ENCODE measurements around the gene TLCD3A. TPM values are rescaled to one million over a fixed set of nuclear protein-coding genes. Genes with fewer than 3 reads are reported as not detected.
A peak's percentile ranks its signal among the peaks of the same experiment; 100 is the strongest.

The TLCD3A gene
- polyA plus RNA-seq, 1 of the 3 experiments (the other 2 are of a cell fraction): 31.7 TPM

GRCh38 chr17:704111-704864 lies 28.1 kb upstream of the TLCD3A start:
- Histone ChIP-seq H3K9me3 (no peaks in the 10 kb centered on the region), H3K9ac (no peak overlapping the region), H3K36me3 (replicated peaks in 1 of 2; ENCODE audit: control insufficient read depth in 1 of 2, insufficient read depth in 2 of 2, low read length in 1 of 2) (peaks cover 12 to 18% of the 10 kb centered on the region in 2 experiments), H2AFZ (ENCODE audit: low read depth) (no peak overlapping the region), H3K4me2 (no peak overlapping the region), H4K20me1 (ENCODE audit: insufficient read depth) (0 out of 2 replicates have a peak, but pooled peaks cover 9% of the 10 kb centered on the region), H3K27me3 (ENCODE audit: insufficient read depth) (no peaks in the 10 kb centered on the region), H3K4me1 (ENCODE audit: control insufficient read depth in 1 of 2, insufficient read depth in 2 of 2, low read depth in 1 of 2, low read length in 1 of 2) (peaks cover 4 to 16% of the 10 kb centered on the region in 2 experiments; a peak in 1 of 4 replicates), H3K4me3 (ENCODE audit: low read depth in 2 of 2, low read length in 1 of 2) (no peak overlapping the region), H3F3A (replicated peaks; ENCODE audit: insufficient read depth) (peaks cover 7% of the 10 kb centered on the region), H3K27ac (ENCODE audit: low read depth in 2 of 2, low read length in 1 of 2) (peak overlapping the region in 1 of 2 experiments; percentile 20; a peak in 2 of 4 replicates), H3K9me2 (no peaks in the 10 kb centered on the region), H3K79me2 (ENCODE audit: insufficient read depth) (peaks cover 82% of the 10 kb centered on the region)
- CTCF ChIA-PET: interaction anchor here (1.1 to 12.1 kb wide), 6 partner anchors 8 to 293 kb away, joined by 3 to 255 read pairs (median 5); partner anchors contain the start of gene TIMM22
- POLR2A ChIA-PET: interaction anchor here (0.6 to 1.4 kb wide), 2 partner anchors 11 to 292 kb away, joined by 5 to 8 read pairs; no protein-coding TSS in a partner anchor
- WGBS (ENCODE audit: low lambda C conversion rate): 67% methylated on average over 4 of the region's 4 CpGs
- TF ChIP-seq, protein P1, sequence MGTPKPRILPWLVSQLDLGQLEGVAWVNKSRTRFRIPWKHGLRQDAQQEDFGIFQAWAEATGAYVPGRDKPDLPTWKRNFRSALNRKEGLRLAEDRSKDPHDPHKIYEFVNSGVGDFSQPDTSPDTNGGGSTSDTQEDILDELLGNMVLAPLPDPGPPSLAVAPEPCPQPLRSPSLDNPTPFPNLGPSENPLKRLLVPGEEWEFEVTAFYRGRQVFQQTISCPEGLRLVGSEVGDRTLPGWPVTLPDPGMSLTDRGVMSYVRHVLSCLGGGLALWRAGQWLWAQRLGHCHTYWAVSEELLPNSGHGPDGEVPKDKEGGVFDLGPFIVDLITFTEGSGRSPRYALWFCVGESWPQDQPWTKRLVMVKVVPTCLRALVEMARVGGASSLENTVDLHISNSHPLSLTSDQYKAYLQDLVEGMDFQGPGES (IDR thresholded peaks at IDR 0.05; ENCODE audit: low read depth, low read length): no peak
- TF ChIP-seq, protein P2, sequence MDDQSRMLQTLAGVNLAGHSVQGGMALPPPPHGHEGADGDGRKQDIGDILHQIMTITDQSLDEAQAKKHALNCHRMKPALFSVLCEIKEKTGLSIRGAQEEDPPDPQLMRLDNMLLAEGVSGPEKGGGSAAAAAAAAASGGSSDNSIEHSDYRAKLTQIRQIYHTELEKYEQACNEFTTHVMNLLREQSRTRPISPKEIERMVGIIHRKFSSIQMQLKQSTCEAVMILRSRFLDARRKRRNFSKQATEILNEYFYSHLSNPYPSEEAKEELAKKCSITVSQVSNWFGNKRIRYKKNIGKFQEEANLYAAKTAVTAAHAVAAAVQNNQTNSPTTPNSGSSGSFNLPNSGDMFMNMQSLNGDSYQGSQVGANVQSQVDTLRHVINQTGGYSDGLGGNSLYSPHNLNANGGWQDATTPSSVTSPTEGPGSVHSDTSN (IDR thresholded peaks at IDR 0.05): peak; percentile 32; the same call in 1 of the 2 replicates
- TF ChIP-seq TCF12 (IDR thresholded peaks at IDR 0.05): peak; percentile 73
- DNase-seq: no peak

DNA sequence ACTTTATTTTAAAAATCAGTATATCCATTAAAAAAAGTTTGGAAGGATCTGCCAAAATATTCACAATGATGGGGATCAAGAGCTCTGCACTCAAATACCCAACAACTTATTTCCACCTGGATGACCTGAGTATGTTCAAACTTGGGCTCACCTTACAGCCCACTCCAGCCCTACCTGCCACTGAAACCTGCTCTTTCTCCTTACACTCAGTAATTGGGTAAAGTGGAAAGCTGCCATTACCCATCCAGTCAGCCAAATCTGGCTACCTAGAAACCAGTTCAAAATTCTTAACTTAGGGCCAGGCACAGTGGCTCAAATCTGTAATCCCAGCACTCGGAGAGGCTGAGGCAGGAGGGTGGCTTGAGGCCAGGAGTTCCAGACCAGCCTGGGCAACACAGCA lies 27.4 kb upstream of the TLCD3A start:
- no peaks in the 10 kb centered on the region for H3K9me2 ChIP-seq
- no peak overlapping the region; a peak in 1 of 4 replicates for H3K27ac ChIP-seq (ENCODE audit: low read depth in 2 of 2, low read length in 1 of 2)
- H3K9ac ChIP-seq: no peak overlapping the region
- H3K79me2 ChIP-seq (ENCODE audit: insufficient read depth): peaks cover 82% of the 10 kb centered on the region
- ChIA-PET POLR2A (interaction anchor here (0.6 kb wide), 1 partner anchor 10 kb away, joined by 5 read pairs; no protein-coding TSS in a partner anchor), CTCF (interaction anchor here (0.9 to 12.1 kb wide), 6 partner anchors 8 to 294 kb away, joined by 3 to 255 read pairs (median 4); partner anchors contain the start of genes TIMM22 and VPS53)
- no peak overlapping the region for H3K4me3 ChIP-seq (ENCODE audit: low read depth in 2 of 2, low read length in 1 of 2)
- no peak overlapping the region for H2AFZ ChIP-seq (ENCODE audit: low read depth)
- H3K9me3 ChIP-seq: no peaks in the 10 kb centered on the region
- no peak for DNase-seq
- peaks cover 18 to 23% of the 10 kb centered on the region in 2 experiments for H3K36me3 ChIP-seq (replicated peaks in 1 of 2; ENCODE audit: control insufficient read depth in 1 of 2, insufficient read depth in 2 of 2, low read length in 1 of 2)
- H3K4me2 ChIP-seq: no peak overlapping the region
- no peaks in the 10 kb centered on the region for H3K27me3 ChIP-seq (ENCODE audit: insufficient read depth)
- peaks cover 4 to 16% of the 10 kb centered on the region in 2 experiments; a peak in 1 of 4 replicates for H3K4me1 ChIP-seq (ENCODE audit: control insufficient read depth in 1 of 2, insufficient read depth in 2 of 2, low read depth in 1 of 2, low read length in 1 of 2)
- 100% methylated on average over 1 of the region's 1 CpG for WGBS (ENCODE audit: low lambda C conversion rate)
- H3F3A ChIP-seq (replicated peaks; ENCODE audit: insufficient read depth): peaks cover 7% of the 10 kb centered on the region
- 0 out of 2 replicates have a peak, but pooled peaks cover 9% of the 10 kb centered on the region for H4K20me1 ChIP-seq (ENCODE audit: insufficient read depth)
- no peak for TF ChIP-seq NFIC (IDR thresholded peaks at IDR 0.05; ENCODE audit: borderline replicate concordance)
- TF ChIP-seq RCOR1 (IDR thresholded peaks at IDR 0.05; ENCODE audit: low read length): no peak
- no peak for TF ChIP-seq FOSL2 (IDR thresholded peaks at IDR 0.05; ENCODE audit: borderline replicate concordance, low read depth)
- TF ChIP-seq JUND (IDR thresholded peaks at IDR 0.05): no peak
- no peak for TF ChIP-seq MXI1 (IDR thresholded peaks at IDR 0.05; ENCODE audit: low read depth, low read length)
- TF ChIP-seq REST (IDR thresholded peaks at IDR 0.05; ENCODE audit: low read depth, low read length): no peak
- TF ChIP-seq, protein P1 (IDR thresholded peaks at IDR 0.05; ENCODE audit: low read depth, low read length): no peak
- TF ChIP-seq SMC3 (IDR thresholded peaks at IDR 0.05; ENCODE audit: low read depth, low read length): no peak
- TF ChIP-seq FOXJ3 (CRISPR knock-in tag; IDR thresholded peaks at IDR 0.05): no peak
- no peak for TF ChIP-seq SIN3A (IDR thresholded peaks at IDR 0.05; ENCODE audit: borderline replicate concordance, low read depth, low read length)
- TF ChIP-seq EP300 (IDR thresholded peaks at IDR 0.05; ENCODE audit: borderline replicate concordance in 1 of 2, low read depth in 1 of 2, low read length in 1 of 2): no peak
- TF ChIP-seq, protein P3, sequence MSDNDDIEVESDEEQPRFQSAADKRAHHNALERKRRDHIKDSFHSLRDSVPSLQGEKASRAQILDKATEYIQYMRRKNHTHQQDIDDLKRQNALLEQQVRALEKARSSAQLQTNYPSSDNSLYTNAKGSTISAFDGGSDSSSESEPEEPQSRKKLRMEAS (IDR thresholded peaks at IDR 0.05; ENCODE audit: low read depth): no peak
- TF ChIP-seq POLR2AphosphoS5 (IDR thresholded peaks at IDR 0.05; ENCODE audit: low read depth, low read length): no peak
- TF ChIP-seq CTCF (IDR thresholded peaks at IDR 0.05): no peak
